ENCODE results near the gene BRDT.

The BRDT gene

GRCh38 chr1:91997607-91998195, 48.5 kb downstream of the BRDT start:
- Histone ChIP-seq H2AK5ac (ENCODE audit: low read depth, low read length) (no peak overlapping the region), H3K27me3 (ENCODE audit: control insufficient read depth in 3 of 3, insufficient read depth in 3 of 3, low read depth in 1 of 3, low read length in 3 of 3) (no peaks in the 10 kb centered on the region), H4K8ac (ENCODE audit: low read depth, low read length) (no peak overlapping the region), H3K18ac (ENCODE audit: low read length) (no peak overlapping the region), H3K36me3 (replicated peaks in 1 of 2; ENCODE audit: control insufficient read depth in 2 of 2, insufficient read depth in 2 of 2, low read length in 2 of 2) (no peaks in the 10 kb centered on the region), H3K4ac (ENCODE audit: low read length) (no peak overlapping the region), H3K79me1 (ENCODE audit: low read depth, low read length) (no peaks in the 10 kb centered on the region), H3K23ac (ENCODE audit: low read depth, low read length, poor library complexity) (no peak overlapping the region), H2BK12ac (ENCODE audit: low read length) (no peak overlapping the region), H3K14ac (ENCODE audit: low read length) (no peak overlapping the region), H3K4me1 (ENCODE audit: control insufficient read depth in 2 of 2, insufficient read depth in 1 of 2, low read depth in 1 of 2, low read length in 2 of 2) (no peaks in the 10 kb centered on the region), H2BK15ac (ENCODE audit: low read length) (no peak overlapping the region), H3K27ac (replicated peaks; ENCODE audit: low read length) (no peak overlapping the region), H3K9me3 (replicated peaks in 1 of 2; ENCODE audit: control insufficient read depth in 2 of 2, insufficient read depth in 1 of 2, low read depth in 1 of 2, low read length in 2 of 2) (no peaks in the 10 kb centered on the region), H3K9ac (ENCODE audit: low read depth, low read length, poor library complexity) (no peak overlapping the region), H3K4me3 (ENCODE audit: low read length in 2 of 2) (no peak overlapping the region), H3K4me2 (ENCODE audit: insufficient read depth, low read length, poor library complexity, severe bottlenecking) (no peak overlapping the region), H4K91ac (ENCODE audit: low read depth, low read length, poor library complexity) (no peak overlapping the region), H2BK5ac (ENCODE audit: low read length) (no peak overlapping the region), H2BK120ac (ENCODE audit: low read depth, low read length) (no peak overlapping the region), H2AFZ (ENCODE audit: low read length) (no peak overlapping the region)
- DNase-seq (ENCODE audit: low spot score): peak; percentile 17
- no CpG with 5 or more reads among the region's 1 CpG for WGBS, 2 donors (ENCODE audit: extremely low coverage in 2 of 2, insufficient read length in 2 of 2, insufficient replicate concordance in 1 of 2)

GRCh38 chr1:92004129-92004528, 54.9 kb downstream of the BRDT start:
- Histone ChIP-seq H3K9ac (ENCODE audit: low read depth, low read length, poor library complexity) (no peak overlapping the region), H3K14ac (ENCODE audit: low read length) (no peak overlapping the region), H2BK5ac (ENCODE audit: low read length) (no peak overlapping the region), H3K4me1 (ENCODE audit: control insufficient read depth in 2 of 2, insufficient read depth in 1 of 2, low read depth in 1 of 2, low read length in 2 of 2) (no peaks in the 10 kb centered on the region), H3K18ac (ENCODE audit: low read length) (no peak overlapping the region), H3K4me2 (ENCODE audit: insufficient read depth, low read length, poor library complexity, severe bottlenecking) (no peak overlapping the region), H4K91ac (ENCODE audit: low read depth, low read length, poor library complexity) (no peak overlapping the region), H3K9me3 (replicated peaks in 1 of 2; ENCODE audit: control insufficient read depth in 2 of 2, insufficient read depth in 1 of 2, low read depth in 1 of 2, low read length in 2 of 2) (no peaks in the 10 kb centered on the region), H3K27ac (replicated peaks; ENCODE audit: low read length) (no peak overlapping the region), H2BK120ac (ENCODE audit: low read depth, low read length) (no peak overlapping the region), H3K79me1 (ENCODE audit: low read depth, low read length) (no peaks in the 10 kb centered on the region), H4K8ac (ENCODE audit: low read depth, low read length) (no peak overlapping the region), H3K27me3 (ENCODE audit: control insufficient read depth in 3 of 3, insufficient read depth in 3 of 3, low read depth in 1 of 3, low read length in 3 of 3) (no peaks in the 10 kb centered on the region), H2BK12ac (ENCODE audit: low read length) (no peak overlapping the region), H2AK5ac (ENCODE audit: low read depth, low read length) (no peak overlapping the region), H3K36me3 (replicated peaks in 1 of 2; ENCODE audit: control insufficient read depth in 2 of 2, insufficient read depth in 2 of 2, low read length in 2 of 2) (no peaks in the 10 kb centered on the region), H3K23ac (ENCODE audit: low read depth, low read length, poor library complexity) (no peak overlapping the region), H2BK15ac (ENCODE audit: low read length) (no peak overlapping the region), H3K4ac (ENCODE audit: low read length) (no peak overlapping the region), H3K4me3 (ENCODE audit: low read length in 2 of 2) (no peak overlapping the region), H2AFZ (ENCODE audit: low read length) (no peak overlapping the region)
- DNase-seq (ENCODE audit: low spot score): no peak

GRCh38 chr1:92013923-92014322, 64.7 kb downstream of the BRDT start:
- Histone ChIP-seq H2AFZ (ENCODE audit: low read length) (no peak overlapping the region), H3K79me1 (ENCODE audit: low read depth, low read length) (no peaks in the 10 kb centered on the region), H2BK15ac (ENCODE audit: low read length) (no peak overlapping the region), H3K4ac (ENCODE audit: low read length) (no peak overlapping the region), H3K23ac (ENCODE audit: low read depth, low read length, poor library complexity) (no peak overlapping the region), H4K8ac (ENCODE audit: low read depth, low read length) (no peak overlapping the region), H3K9ac (ENCODE audit: low read depth, low read length, poor library complexity) (no peak overlapping the region), H2AK5ac (ENCODE audit: low read depth, low read length) (no peak overlapping the region), H3K27me3 (ENCODE audit: control insufficient read depth in 3 of 3, insufficient read depth in 3 of 3, low read depth in 1 of 3, low read length in 3 of 3) (no peaks in the 10 kb centered on the region), H3K18ac (ENCODE audit: low read length) (no peak overlapping the region), H2BK5ac (ENCODE audit: low read length) (no peak overlapping the region), H3K14ac (ENCODE audit: low read length) (no peak overlapping the region), H3K4me1 (ENCODE audit: control insufficient read depth in 2 of 2, insufficient read depth in 1 of 2, low read depth in 1 of 2, low read length in 2 of 2) (no peaks in the 10 kb centered on the region), H4K91ac (ENCODE audit: low read depth, low read length, poor library complexity) (no peak overlapping the region), H3K9me3 (replicated peaks in 1 of 2; ENCODE audit: control insufficient read depth in 2 of 2, insufficient read depth in 1 of 2, low read depth in 1 of 2, low read length in 2 of 2) (no peaks in the 10 kb centered on the region), H3K4me3 (ENCODE audit: low read length in 2 of 2) (no peak overlapping the region), H3K4me2 (ENCODE audit: insufficient read depth, low read length, poor library complexity, severe bottlenecking) (no peak overlapping the region), H2BK120ac (ENCODE audit: low read depth, low read length) (no peak overlapping the region), H3K27ac (replicated peaks; ENCODE audit: low read length) (no peak overlapping the region), H3K36me3 (replicated peaks in 1 of 2; ENCODE audit: control insufficient read depth in 2 of 2, insufficient read depth in 2 of 2, low read length in 2 of 2) (no peaks in the 10 kb centered on the region), H2BK12ac (ENCODE audit: low read length) (no peak overlapping the region)
- DNase-seq (ENCODE audit: low spot score): no peak

- Histone ChIP-seq H3K23ac (ENCODE audit: low read depth, low read length, poor library complexity) (no peak overlapping the region), H3K9me3 (replicated peaks in 1 of 2; ENCODE audit: control insufficient read depth in 2 of 2, insufficient read depth in 1 of 2, low read depth in 1 of 2, low read length in 2 of 2) (no peaks in the 10 kb centered on the region), H3K4ac (ENCODE audit: low read length) (no peak overlapping the region), H3K36me3 (replicated peaks in 1 of 2; ENCODE audit: control insufficient read depth in 2 of 2, insufficient read depth in 2 of 2, low read length in 2 of 2) (no peaks in the 10 kb centered on the region), H3K27me3 (ENCODE audit: control insufficient read depth in 3 of 3, insufficient read depth in 3 of 3, low read depth in 1 of 3, low read length in 3 of 3) (no peaks in the 10 kb centered on the region), H3K9ac (ENCODE audit: low read depth, low read length, poor library complexity) (no peak overlapping the region), H2BK120ac (ENCODE audit: low read depth, low read length) (no peak overlapping the region), H4K91ac (ENCODE audit: low read depth, low read length, poor library complexity) (no peak overlapping the region), H3K4me3 (ENCODE audit: low read length in 2 of 2) (no peak overlapping the region), H3K79me1 (ENCODE audit: low read depth, low read length) (no peaks in the 10 kb centered on the region), H2BK15ac (ENCODE audit: low read length) (no peak overlapping the region), H3K4me2 (ENCODE audit: insufficient read depth, low read length, poor library complexity, severe bottlenecking) (no peak overlapping the region), H2AK5ac (ENCODE audit: low read depth, low read length) (no peak overlapping the region), H3K27ac (replicated peaks; ENCODE audit: low read length) (no peak overlapping the region), H2AFZ (ENCODE audit: low read length) (no peak overlapping the region), H2BK12ac (ENCODE audit: low read length) (no peak overlapping the region), H4K8ac (ENCODE audit: low read depth, low read length) (no peak overlapping the region), H3K18ac (ENCODE audit: low read length) (no peak overlapping the region), H3K4me1 (ENCODE audit: control insufficient read depth in 2 of 2, insufficient read depth in 1 of 2, low read depth in 1 of 2, low read length in 2 of 2) (no peaks in the 10 kb centered on the region), H3K14ac (ENCODE audit: low read length) (no peak overlapping the region), H2BK5ac (ENCODE audit: low read length) (no peak overlapping the region)
- WGBS, 2 donors (ENCODE audit: extremely low coverage in 2 of 2, insufficient read length in 2 of 2, insufficient replicate concordance in 1 of 2): 100% methylated on average over 2 of the region's 5 CpGs; no CpG with 5 or more reads in 1 of the 2 donors
- no peak for DNase-seq (ENCODE audit: low spot score)
These were observed 67.6 kb downstream of the BRDT start for GRCh38 chr1:92016720-92017316.
